Glutamatergic neuron (in vitro differentiated cells): ENCODE data around the gene NCK2. TPM values are rescaled to one million over a fixed set of nuclear protein-coding genes. Genes with fewer than 3 reads are reported as not detected.

Source experiments
- DNase-seq: peaks from one replicate; pipeline ENCODE4 v3.0.0; 2022
- H3K27ac Mint-ChIP-seq: one replicate; pipeline ENCODE4 v1.8.0; 2020; ENCODE audit warnings: mild to moderate bottlenecking, mixed read lengths, inconsistent platforms; ENCODE audit not compliant: unreplicated experiment
- H3K27me3 Mint-ChIP-seq: one replicate; pipeline ENCODE4 v1.8.0; 2020; ENCODE audit warnings: mild to moderate bottlenecking, moderate library complexity, mixed read lengths, inconsistent platforms; ENCODE audit not compliant: unreplicated experiment
- H3K36me3 Mint-ChIP-seq: one replicate; pipeline ENCODE4 v1.8.0; 2020; ENCODE audit warnings: mild to moderate bottlenecking, mixed read lengths, inconsistent platforms; ENCODE audit not compliant: unreplicated experiment
- H3K4me1 Mint-ChIP-seq: one replicate; pipeline ENCODE4 v1.8.0; 2020; ENCODE audit warnings: mild to moderate bottlenecking, low read depth, mixed read lengths, inconsistent platforms; ENCODE audit not compliant: unreplicated experiment
- H3K4me3 Mint-ChIP-seq: one replicate; pipeline ENCODE4 v1.8.0; 2020; ENCODE audit warnings: mild to moderate bottlenecking, mixed read lengths, inconsistent platforms; ENCODE audit not compliant: unreplicated experiment
- H3K9me3 Mint-ChIP-seq: one replicate; pipeline ENCODE4 v1.8.0; 2020; ENCODE audit warnings: mild to moderate bottlenecking, moderate library complexity, mixed read lengths, inconsistent platforms; ENCODE audit not compliant: unreplicated experiment
- total RNA-seq: library from RNA; stranded (reverse); fragmentation: NEBNext Ultra II Directional; extraction: Animal tissue kit (Norgen Biotek cat#: 25700); gene quantifications from one replicate; pipeline ENCODE4 v1.2.1, GENCODE V29; 2021; ENCODE audit not compliant: unreplicated experiment
- TF ChIP-seq, protein P1 (sequence below): fragments of 200-600 bp; sonication (generic); IDR thresholded peaks from one replicate; pipeline ENCODE4 v1.5.0; 2021; ENCODE audit not compliant: partially characterized antibody, unreplicated experiment

The NCK2 gene
- total RNA-seq, 1 donor from 2014 or later: 82.4 TPM

- TF ChIP-seq, protein P1, sequence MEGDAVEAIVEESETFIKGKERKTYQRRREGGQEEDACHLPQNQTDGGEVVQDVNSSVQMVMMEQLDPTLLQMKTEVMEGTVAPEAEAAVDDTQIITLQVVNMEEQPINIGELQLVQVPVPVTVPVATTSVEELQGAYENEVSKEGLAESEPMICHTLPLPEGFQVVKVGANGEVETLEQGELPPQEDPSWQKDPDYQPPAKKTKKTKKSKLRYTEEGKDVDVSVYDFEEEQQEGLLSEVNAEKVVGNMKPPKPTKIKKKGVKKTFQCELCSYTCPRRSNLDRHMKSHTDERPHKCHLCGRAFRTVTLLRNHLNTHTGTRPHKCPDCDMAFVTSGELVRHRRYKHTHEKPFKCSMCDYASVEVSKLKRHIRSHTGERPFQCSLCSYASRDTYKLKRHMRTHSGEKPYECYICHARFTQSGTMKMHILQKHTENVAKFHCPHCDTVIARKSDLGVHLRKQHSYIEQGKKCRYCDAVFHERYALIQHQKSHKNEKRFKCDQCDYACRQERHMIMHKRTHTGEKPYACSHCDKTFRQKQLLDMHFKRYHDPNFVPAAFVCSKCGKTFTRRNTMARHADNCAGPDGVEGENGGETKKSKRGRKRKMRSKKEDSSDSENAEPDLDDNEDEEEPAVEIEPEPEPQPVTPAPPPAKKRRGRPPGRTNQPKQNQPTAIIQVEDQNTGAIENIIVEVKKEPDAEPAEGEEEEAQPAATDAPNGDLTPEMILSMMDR: no peak
- Mint-ChIP-seq H3K9me3 (peaks cover 2% of the 10 kb centered on the region), H3K27ac (peak overlapping the region; percentile 94), H3K27me3 (peaks cover 5% of the 10 kb centered on the region), H3K36me3 (no peaks in the 10 kb centered on the region), H3K4me1 (peaks cover 32% of the 10 kb centered on the region), H3K4me3 (peak overlapping the region; percentile 66)
- DNase-seq: peak; percentile 71
Observed at GRCh38 chr2:105857076-105857740, 112.5 kb downstream of the NCK2 start.

DNA sequence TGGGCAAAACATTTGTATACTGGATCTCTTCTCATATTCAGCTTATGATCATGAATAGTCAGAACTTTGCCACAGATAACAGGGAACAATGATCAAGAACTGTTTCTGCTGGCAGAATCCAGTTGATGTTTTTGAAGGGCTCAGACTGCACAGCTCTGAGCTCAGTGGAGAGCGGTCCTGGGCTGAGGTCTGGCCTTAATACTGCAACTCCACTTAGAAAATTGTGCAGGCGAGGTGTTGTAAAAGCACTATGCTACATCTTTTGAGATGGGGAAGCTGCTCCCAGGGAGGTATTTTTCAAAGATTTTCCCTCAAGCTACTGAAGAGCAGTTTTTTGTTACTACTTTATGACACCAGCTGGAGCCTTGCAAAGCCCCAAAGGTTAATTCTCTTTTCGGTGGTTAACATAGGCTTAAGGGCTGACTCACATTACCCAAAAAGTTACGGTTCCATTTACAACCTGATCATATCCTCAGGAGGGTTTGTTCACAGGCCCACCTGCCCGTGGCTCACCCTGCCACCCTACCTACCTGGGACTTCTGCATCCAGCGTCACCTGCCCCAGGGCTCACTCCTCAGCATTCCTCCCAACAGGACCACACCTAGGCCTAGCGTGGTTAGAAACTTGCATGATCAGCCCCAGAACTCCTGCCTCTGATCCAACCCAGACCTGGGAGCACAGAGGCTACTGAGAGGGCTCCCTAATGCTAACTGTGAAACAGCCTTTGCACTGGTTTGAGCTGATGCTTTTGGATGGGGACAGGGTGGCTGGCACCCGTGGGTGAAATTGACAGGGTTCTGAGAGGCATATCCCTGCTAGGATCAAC lies 114.4 kb downstream of the NCK2 start:
- peaks cover 2% of the 10 kb centered on the region for H3K9me3 Mint-ChIP-seq
- peaks cover 38% of the 10 kb centered on the region for H3K4me1 Mint-ChIP-seq
- no peak for DNase-seq
- H3K4me3 Mint-ChIP-seq: no peak overlapping the region
- peaks cover 7% of the 10 kb centered on the region for H3K27me3 Mint-ChIP-seq
- TF ChIP-seq, protein P1: no peak
- H3K27ac Mint-ChIP-seq: peak overlapping the region; percentile 94
- H3K36me3 Mint-ChIP-seq: no peaks in the 10 kb centered on the region

DNA sequence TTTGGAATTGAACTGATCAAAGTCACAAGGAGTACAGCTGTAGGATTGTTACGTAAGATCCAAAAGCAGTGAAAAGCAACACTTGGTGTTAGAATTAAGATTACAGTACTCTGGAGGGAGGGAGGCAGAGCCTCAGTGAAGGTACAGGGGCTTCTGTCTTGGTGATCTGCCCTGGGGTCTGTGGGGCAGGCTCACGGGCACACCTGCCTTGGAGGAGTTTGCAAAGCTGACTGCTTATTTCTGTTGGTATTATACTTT lies 114.9 kb downstream of the NCK2 start:
- Mint-ChIP-seq H3K4me3 (no peak overlapping the region), H3K4me1 (peaks cover 44% of the 10 kb centered on the region), H3K27ac (no peak overlapping the region), H3K36me3 (no peaks in the 10 kb centered on the region), H3K9me3 (peaks cover 4% of the 10 kb centered on the region), H3K27me3 (peaks cover 7% of the 10 kb centered on the region)
- no peak for DNase-seq
- TF ChIP-seq, protein P1: no peak

DNA sequence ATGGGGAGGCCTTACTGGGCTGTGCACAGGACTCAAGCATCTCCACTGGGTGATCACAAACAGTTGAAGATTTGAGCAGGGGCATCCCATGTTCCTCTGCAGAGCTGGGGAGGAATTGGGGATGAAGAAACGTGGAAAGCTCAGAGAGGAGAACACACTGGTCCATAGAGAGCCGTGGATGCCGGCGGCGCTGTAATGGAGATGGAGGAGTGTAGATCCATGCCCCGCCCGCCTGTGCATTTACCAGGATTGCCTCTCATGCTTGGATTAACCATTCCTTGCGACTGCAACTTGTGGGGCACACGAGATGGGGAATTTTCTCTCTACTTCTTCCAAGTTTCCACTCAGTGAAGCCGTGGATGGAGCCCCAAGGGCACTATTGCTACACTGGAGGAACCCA lies 115.9 kb downstream of the NCK2 start:
- Mint-ChIP-seq H3K36me3 (no peaks in the 10 kb centered on the region), H3K9me3 (peaks cover 6% of the 10 kb centered on the region), H3K27ac (no peak overlapping the region), H3K4me1 (peaks cover 45% of the 10 kb centered on the region), H3K4me3 (no peak overlapping the region), H3K27me3 (peaks cover 4% of the 10 kb centered on the region)
- no peak for DNase-seq
- TF ChIP-seq, protein P1: no peak

- Mint-ChIP-seq H3K4me3 (no peak overlapping the region), H3K27me3 (peaks cover 4% of the 10 kb centered on the region), H3K27ac (no peak overlapping the region), H3K36me3 (no peaks in the 10 kb centered on the region), H3K9me3 (peaks cover 6% of the 10 kb centered on the region), H3K4me1 (peaks cover 45% of the 10 kb centered on the region)
- TF ChIP-seq, protein P1: no peak
- no peak for DNase-seq
Observed at GRCh38 chr2:105861200-105861599, 116.5 kb downstream of the NCK2 start.
